ENCODE data around the gene JKAMP. TPM values are rescaled to one million over a fixed set of nuclear protein-coding genes. Genes with fewer than 3 reads are reported as not detected.

Gene JKAMP
- total and polyA plus RNA-seq, 3 donors from 2014 or later: 76.7 to 87.2 (median 81.4) TPM

- 89 to 97% methylated on average over 3 of the region's 3 CpGs for WGBS, 2 donors
- no peaks in the 10 kb centered on the region for H3K27me3 ChIP-seq
- peaks cover 26% of the 10 kb centered on the region for H3K4me1 ChIP-seq
- intact Hi-C loops (cut with DNase I; ENCODE audit: low total_unique reads): no loop called here
- TF ChIP-seq POLR2A (IDR thresholded peaks at IDR 0.05) (no peak), CTCF (IDR thresholded peaks at IDR 0.05) (no peak)
- H3K36me3 ChIP-seq (ENCODE audit: low read depth, missing control alignments): no peaks in the 10 kb centered on the region
- H3K27ac ChIP-seq: no peak overlapping the region
- DNase-seq: no peak
- H3K9me3 ChIP-seq: no peaks in the 10 kb centered on the region
- no peak overlapping the region for H3K4me3 ChIP-seq
Observed at GRCh38 chr14:59478540-59478939, 5.8 kb upstream of the JKAMP start.

- Histone ChIP-seq H3K36me3 (ENCODE audit: low read depth, missing control alignments) (no peaks in the 10 kb centered on the region), H3K4me1 (peaks cover 26% of the 10 kb centered on the region), H3K4me3 (no peak overlapping the region), H3K27me3 (no peaks in the 10 kb centered on the region), H3K27ac (no peak overlapping the region), H3K9me3 (no peaks in the 10 kb centered on the region)
- TF ChIP-seq POLR2A (IDR thresholded peaks at IDR 0.05): no peak
- TF ChIP-seq CTCF (IDR thresholded peaks at IDR 0.05): no peak
- 33 to 43% methylated on average over 1 of the region's 1 CpG for WGBS, 2 donors
- intact Hi-C loops (cut with DNase I; ENCODE audit: low total_unique reads): no loop called here
- DNase-seq: no peak
Observed at GRCh38 chr14:59480166-59480565, 4.2 kb upstream of the JKAMP start.

GRCh38 chr14:59481407-59481806 is 2.9 kb upstream of the JKAMP start:
- H3K9me3 ChIP-seq: no peaks in the 10 kb centered on the region
- no peaks in the 10 kb centered on the region for H3K36me3 ChIP-seq (ENCODE audit: low read depth, missing control alignments)
- TF ChIP-seq CTCF (IDR thresholded peaks at IDR 0.05) (no peak), POLR2A (IDR thresholded peaks at IDR 0.05) (no peak)
- H3K27me3 ChIP-seq: no peaks in the 10 kb centered on the region
- H3K4me3 ChIP-seq: no peak overlapping the region
- H3K4me1 ChIP-seq: peaks cover 33% of the 10 kb centered on the region
- 93 to 98% methylated on average over 2 of the region's 2 CpGs for WGBS, 2 donors
- DNase-seq: no peak
- H3K27ac ChIP-seq: no peak overlapping the region
- intact Hi-C loops (cut with DNase I; ENCODE audit: low total_unique reads): no loop called here

- Histone ChIP-seq H3K27me3 (no peaks in the 10 kb centered on the region), H3K36me3 (ENCODE audit: low read depth, missing control alignments) (no peaks in the 10 kb centered on the region), H3K4me3 (no peak overlapping the region), H3K9me3 (no peaks in the 10 kb centered on the region), H3K27ac (peak overlapping the region in 1 of 2 donors; percentile 97), H3K4me1 (peaks cover 33% of the 10 kb centered on the region)
- intact Hi-C loops (cut with DNase I; ENCODE audit: low total_unique reads): no loop called here
- 49 to 52% methylated on average over 2 of the region's 2 CpGs for WGBS, 2 donors
- DNase-seq: no peak
- no peak for TF ChIP-seq POLR2A (IDR thresholded peaks at IDR 0.05)
- no peak for TF ChIP-seq CTCF (IDR thresholded peaks at IDR 0.05)
Observed at GRCh38 chr14:59481871-59482540, 2.3 kb upstream of the JKAMP start.
